GM12878 (cell line): ENCODE data around the gene TPD52L2. TPM values are rescaled to one million over a fixed set of nuclear protein-coding genes. Genes with fewer than 3 reads are reported as not detected.

Source experiments
- ATAC-seq: fragments of 200-7000 bp; cut with Tn5 transposase; 3 replicates; pipeline ENCODE4 v1.9.1; 2020; ENCODE audit warnings: mild to moderate bottlenecking, moderate library complexity
- BruUV-seq: library from RNA; stranded (reverse); fragments of 400-500 nt; replicated peaks from 2 replicates; lab custom pipeline; 2021; lab: Mats Ljungman, UMichigan
- CTCF ChIA-PET: fragments of 300-600 bp; sonication (Branson Sonifier 250); formaldehyde crosslinking; extraction: SDS; loops from one replicate; lab custom pipeline; 2021; ENCODE audit warnings: inconsistent platforms; lab: Yijun Ruan, JAX
- POLR2A ChIA-PET: fragments of 350-600 bp; formaldehyde crosslinking; extraction: SDS; loops from one replicate; lab custom pipeline; 2021; ENCODE audit warnings: inconsistent platforms; lab: Charles Lee
- RAD21 ChIA-PET: fragments of 300-600 bp; sonication (Branson Sonifier 250); formaldehyde crosslinking; loops from one replicate; lab custom pipeline; 2023; ENCODE audit warnings: antibody characterized with exemption; ENCODE audit not compliant: unreplicated experiment; lab: Charles Lee
- SMC1A ChIA-PET: fragments of 300-600 bp; sonication (Branson Sonifier 250); formaldehyde crosslinking; loops from one replicate; lab custom pipeline; 2023; ENCODE audit not compliant: unreplicated experiment, uncharacterized antibody; lab: Charles Lee
- DNase-seq: peaks from one replicate; pipeline ENCODE4 v3.0.0-alpha.2; 2011; ENCODE audit warnings: low read depth, low spot score
- FAIRE-seq: peaks from 3 replicates; lab custom pipeline; 2011; peaks lifted over from hg19 to GRCh38; lab: Jason Lieb, UNC
- H2AFZ ChIP-seq: 2 replicates; pipeline ENCODE4 v1.6.0; 2011; ENCODE audit warnings: low read depth, low read length, control low read depth; ENCODE audit not compliant: control insufficient read depth
- H3K27ac ChIP-seq: 2 replicates; pipeline ENCODE4 v1.5.1; 2011; ENCODE audit warnings: control low read depth; ENCODE audit not compliant: control insufficient read depth, insufficient read depth
- H3K27me3 ChIP-seq, 2 experiments: replicated peaks in 1 of 2; 2 replicates each; pipeline versions ENCODE4 v1.6.0 to v1.6.1; 2011; ENCODE audit warnings: low read length in 1 of 2; ENCODE audit not compliant: control insufficient read depth in 2 of 2, insufficient read depth in 2 of 2
- H3K36me3 ChIP-seq, 2 experiments: 2 replicates each; pipeline ENCODE4 v1.5.1; 2011; ENCODE audit warnings: low read length in 1 of 2; ENCODE audit not compliant: control insufficient read depth in 2 of 2, insufficient read depth in 2 of 2
- H3K4me1 ChIP-seq: 2 replicates; pipeline ENCODE4 v1.6.1; 2011; ENCODE audit warnings: mild to moderate bottlenecking, low read length, moderate library complexity, mixed read lengths; ENCODE audit not compliant: control insufficient read depth, insufficient read depth
- H3K4me2 ChIP-seq: 2 replicates; pipeline ENCODE4 v1.6.0; 2011; ENCODE audit warnings: control low read depth; ENCODE audit not compliant: control insufficient read depth, insufficient read depth
- H3K4me3 ChIP-seq: fragments of 200-600 bp; sonication (generic); 2 replicates; pipeline ENCODE4 v1.5.1; 2016
- H3K79me2 ChIP-seq: 2 replicates; pipeline ENCODE4 v1.6.0; 2011; ENCODE audit warnings: low read length; ENCODE audit not compliant: control insufficient read depth, insufficient read depth
- H3K9ac ChIP-seq: 2 replicates; pipeline ENCODE4 v1.8.0; 2011; ENCODE audit warnings: low read length, control low read depth, mixed read lengths; ENCODE audit not compliant: control insufficient read depth, insufficient read depth
- H3K9me3 ChIP-seq: replicated peaks from 3 replicates; pipeline ENCODE4 v1.5.1; 2011; ENCODE audit warnings: mild to moderate bottlenecking, low read length; ENCODE audit not compliant: control insufficient read depth, insufficient read depth
- H4K20me1 ChIP-seq: 2 replicates; pipeline ENCODE4 v1.6.0; 2011; ENCODE audit not compliant: control insufficient read depth, insufficient read depth
- CTCF ChIP-seq, 3 experiments: IDR thresholded peaks in 2 of 3; conservative IDR thresholded peaks in 1 of 3; 2 replicates each; pipeline ENCODE4 v1.5.1; 2011; ENCODE audit warnings: low read depth in 3 of 3, low read length in 3 of 3, mild to moderate bottlenecking in 3 of 3, control low read depth in 2 of 3, moderate library complexity in 2 of 3, inconsistent platforms in 1 of 3, mixed read lengths in 1 of 3; ENCODE audit not compliant: control insufficient read depth in 2 of 3, insufficient read depth in 1 of 3; ENCODE audit errors: extremely low read depth in 1 of 3
- DPF2 ChIP-seq: fragments of 450-650 bp; IDR thresholded peaks from 2 replicates; pipeline ENCODE4 v1.6.1; 2017; ENCODE audit warnings: mild to moderate bottlenecking
- ESRRA ChIP-seq: IDR thresholded peaks from 2 replicates; pipeline ENCODE4 v1.6.1; 2012; ENCODE audit warnings: mild to moderate bottlenecking, low read length, improper control_type of control experiment
- EZH2 ChIP-seq: IDR thresholded peaks from 2 replicates; pipeline ENCODE4 v1.6.1; 2012; ENCODE audit warnings: low read depth, mild to moderate bottlenecking, control low read depth, inconsistent platforms, low read length, borderline replicate concordance; ENCODE audit not compliant: control insufficient read depth
- NBN ChIP-seq: fragments of 450-650 bp; IDR thresholded peaks from 2 replicates; pipeline ENCODE4 v1.6.1; 2016
- NRF1 ChIP-seq: conservative IDR thresholded peaks from 2 replicates; pipeline ENCODE4 v1.6.1; 2011; ENCODE audit warnings: mild to moderate bottlenecking, low read depth, low read length, improper control_type of control experiment
- PBX3 ChIP-seq: IDR thresholded peaks from 2 replicates; pipeline ENCODE4 v1.6.1; 2011; ENCODE audit warnings: mild to moderate bottlenecking, low read depth, low read length, moderate library complexity; ENCODE audit not compliant: insufficient replicate concordance
- WGBS: methylation state at CpG from one replicate; pipeline ENCODE4 v1.1.6; 2016; ENCODE audit warnings: low lambda C conversion rate; ENCODE audit not compliant: insufficient replicate concordance, insufficient coverage; ENCODE audit errors: missing lambda C conversion rate; 5-methylcytosine and 5-hydroxymethylcytosine counted together
- in situ Hi-C: fragments of 300-500 bp; cut with MboI; formaldehyde crosslinking; loops from 9 replicates; pipeline ENCODE4 v1.14.3; 2018; ENCODE audit warnings: mixed read lengths
- intact Hi-C: fragments of 100-400 bp; cut with micrococcal nuclease; formaldehyde crosslinking; loops from one replicate; pipeline ENCODE4 v1.14.2; 2022; ENCODE audit not compliant: unreplicated experiment
- polyA plus RNA-seq, 11 experiments: library from polyadenylated mRNA; depleted of rRNA in 4 of 11; unstranded in 6 of 11; stranded (reverse) in 5 of 11; fragments of >200 nt; fragmentation: Nextera tagmentation in 4 of 11; fragmentation: Illumina TruSeq in 1 of 11; extraction: Ambion mirVana in 4 of 11; extraction: Trizol in 1 of 11; gene quantifications; 1 replicate in 1 of 11; 2 replicates in 10 of 11; pipeline versions ENCODE4 v1.2.1 to v1.2.3, GENCODE V29; 2011 to 2016; ENCODE audit warnings: inconsistent platforms in 2 of 11, missing spikeins in 2 of 11, low read depth in 1 of 11
- total RNA-seq, 4 experiments: library from RNA; depleted of rRNA in 3 of 4; stranded (reverse); fragments of >200 nt in 3 of 4; fragmentation: Illumina TruSeq in 1 of 4; extraction: Trizol in 1 of 4; gene quantifications; 2 replicates each; pipeline versions ENCODE4 v1.2.1 to v1.2.3, GENCODE V29; 2013 to 2021

The TPD52L2 gene
- total and polyA plus RNA-seq, 10 of the 15 experiments (the other 5 are each of a cell fraction or from before 2014, with no cell fraction given) = 1.6 to 71.0 (median 46.3) TPM

- TF ChIP-seq PBX3 (no peak), ESRRA (no peak), NBN (no peak)
- TF ChIP-seq, all 136 proteins: peak for 0
Measured at GRCh38 chr20:63826753-63827152, 38.3 kb upstream of the TPD52L2 start (continued).

GRCh38 chr20:63828124-63828523 is 36.9 kb upstream of the TPD52L2 start:
- no peak overlapping the region for H3K9ac ChIP-seq
- DNase-seq (no peak), FAIRE-seq (no peak), ATAC-seq (no peak)
- H3K4me2 ChIP-seq = no peak overlapping the region
- H3K27me3 ChIP-seq = peaks cover 9 to 11% of the 10 kb centered on the region in 2 experiments; a peak in 3 of 4 replicates
- H2AFZ ChIP-seq = no peak overlapping the region
- RAD21 ChIA-PET = no interaction called here
- H4K20me1 ChIP-seq = peaks cover 7% of the 10 kb centered on the region; the same call in 1 of the 2 replicates
- no TSS peak for BruUV-seq
- no peak overlapping the region for H3K4me3 ChIP-seq
- H3K9me3 ChIP-seq = no peaks in the 10 kb centered on the region
- 87% methylated on average over 8 of the region's 8 CpGs for WGBS
- CTCF ChIA-PET = no interaction called here
- H3K36me3 ChIP-seq = no peaks in the 10 kb centered on the region
- POLR2A ChIA-PET = interaction anchor here (0.6 kb wide), 2 partner anchors 20 to 43 kb away, joined by 3 read pairs; no protein-coding TSS in a partner anchor
- H3K79me2 ChIP-seq = no peaks in the 10 kb centered on the region
- intact Hi-C loops (no loop called here), in situ Hi-C loops (no loop called here)
- no peaks in the 10 kb centered on the region; the same call in 1 of the 2 replicates for H3K4me1 ChIP-seq
- SMC1A ChIA-PET = no interaction called here
- TF ChIP-seq EZH2 = no peak
- TF ChIP-seq CTCF (IDR thresholded peaks at IDR 0.05 in 2 of 3, conservative IDR thresholded peaks at IDR 0.05 in 1 of 3; ENCODE audit: control insufficient read depth in 2 of 3, extremely low read depth in 1 of 3, insufficient read depth in 1 of 3, low read depth in 3 of 3, low read length in 3 of 3) = no peak
- TF ChIP-seq NRF1 = no peak
- TF ChIP-seq PBX3 = no peak
- TF ChIP-seq DPF2 = no peak
- H3K27ac ChIP-seq = no peak overlapping the region
